OCI-LY3 (cell line): ENCODE measurements around the gene RGL3.

Source experiments
- EZH2phosphoT487 ChIP-seq: fragments of 200-600 bp; shearing (Covaris generic); IDR thresholded peaks from 2 replicates; pipeline ENCODE4 v1.6.1; 2018; ENCODE audit warnings: antibody characterized with exemption, mixed run types, low read depth
- TF ChIP-seq, protein P1 (sequence below): fragments of 200-600, 300-600 bp; sonication (generic); IDR thresholded peaks from 2 replicates; pipeline ENCODE4 v1.5.1; 2014; ENCODE audit warnings: antibody characterized with exemption, low read length, low read depth

DNA sequence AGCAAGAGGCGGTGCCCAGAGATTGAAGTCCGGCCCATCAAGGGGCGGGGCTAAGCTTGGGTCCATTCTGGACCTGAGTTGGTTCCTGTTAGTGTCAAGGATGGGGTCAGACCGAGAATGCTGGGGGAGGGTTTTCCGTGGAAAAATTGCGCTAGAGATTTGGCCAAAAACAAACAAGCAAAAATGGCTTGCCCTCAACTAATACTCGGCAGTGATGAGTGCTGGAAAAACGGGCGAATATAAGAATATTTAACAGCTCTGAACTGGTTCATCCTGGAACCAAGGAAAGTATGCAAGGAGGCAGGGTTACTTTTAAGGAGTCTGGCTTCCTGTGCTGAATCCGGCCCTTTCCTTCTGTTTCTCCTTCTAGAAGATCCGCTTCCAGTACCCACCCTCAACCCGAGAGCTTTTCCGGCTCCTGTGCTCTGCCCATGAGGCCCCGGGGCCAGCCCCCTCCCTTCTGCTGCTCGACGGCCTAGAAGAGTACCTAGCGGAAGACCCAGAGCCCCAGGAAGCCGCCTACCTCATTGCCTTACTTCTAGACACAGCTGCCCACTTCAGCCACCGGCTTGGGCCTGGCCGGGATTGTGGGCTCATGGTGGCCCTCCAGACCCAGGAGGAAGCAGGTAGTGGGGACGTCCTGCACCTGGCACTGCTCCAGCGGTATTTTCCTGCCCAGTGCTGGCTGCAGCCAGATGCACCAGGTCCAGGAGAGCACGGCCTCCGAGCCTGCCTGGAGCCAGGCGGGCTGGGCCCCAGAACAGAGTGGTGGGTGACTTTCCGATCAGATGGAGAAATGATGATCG, 43.8 kb downstream of the RGL3 start:
- TF ChIP-seq, protein P1, sequence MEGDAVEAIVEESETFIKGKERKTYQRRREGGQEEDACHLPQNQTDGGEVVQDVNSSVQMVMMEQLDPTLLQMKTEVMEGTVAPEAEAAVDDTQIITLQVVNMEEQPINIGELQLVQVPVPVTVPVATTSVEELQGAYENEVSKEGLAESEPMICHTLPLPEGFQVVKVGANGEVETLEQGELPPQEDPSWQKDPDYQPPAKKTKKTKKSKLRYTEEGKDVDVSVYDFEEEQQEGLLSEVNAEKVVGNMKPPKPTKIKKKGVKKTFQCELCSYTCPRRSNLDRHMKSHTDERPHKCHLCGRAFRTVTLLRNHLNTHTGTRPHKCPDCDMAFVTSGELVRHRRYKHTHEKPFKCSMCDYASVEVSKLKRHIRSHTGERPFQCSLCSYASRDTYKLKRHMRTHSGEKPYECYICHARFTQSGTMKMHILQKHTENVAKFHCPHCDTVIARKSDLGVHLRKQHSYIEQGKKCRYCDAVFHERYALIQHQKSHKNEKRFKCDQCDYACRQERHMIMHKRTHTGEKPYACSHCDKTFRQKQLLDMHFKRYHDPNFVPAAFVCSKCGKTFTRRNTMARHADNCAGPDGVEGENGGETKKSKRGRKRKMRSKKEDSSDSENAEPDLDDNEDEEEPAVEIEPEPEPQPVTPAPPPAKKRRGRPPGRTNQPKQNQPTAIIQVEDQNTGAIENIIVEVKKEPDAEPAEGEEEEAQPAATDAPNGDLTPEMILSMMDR = no peak
- no peak for TF ChIP-seq EZH2phosphoT487
